GM18505 (cell line): Measurements from ENCODE around the gene VPS26A.

Source experiments
- ATAC-seq: cut with Tn5 transposase; IDR thresholded peaks from one replicate; pipeline ENCODE4 v1.9.1; 2021; ENCODE audit not compliant: unreplicated experiment
- POLR2A ChIP-seq: IDR thresholded peaks from 4 replicates; pipeline ENCODE4 v1.6.1; 2011; ENCODE audit warnings: borderline replicate concordance; ENCODE audit not compliant: insufficient read depth, insufficient read length; ENCODE audit errors: extremely low read depth

VPS26A gene

GRCh38 chr10:69123747-69124562 is at the start of gene VPS26A:
VPS26A (plus strand) TSS chr10:69124178; CDS start chr10:69124278, 100 bp downstream.
- peak; percentile 83 for ATAC-seq
- peak; percentile 76 for TF ChIP-seq POLR2A

- no peak for TF ChIP-seq POLR2A
- no peak for ATAC-seq
Measured at GRCh38 chr10:69074532-69074931, 49.4 kb upstream of the VPS26A start.

- TF ChIP-seq POLR2A, result no peak
- ATAC-seq, result no peak
Measured at GRCh38 chr10:69075431-69075830, 48.5 kb upstream of the VPS26A start.

GRCh38 chr10:69078311-69078710 is 45.7 kb upstream of the VPS26A start:
- no peak for ATAC-seq
- no peak for TF ChIP-seq POLR2A

- no peak for ATAC-seq
- no peak for TF ChIP-seq POLR2A
Measured at GRCh38 chr10:69080226-69080625, 43.8 kb upstream of the VPS26A start.

- no peak for ATAC-seq
- TF ChIP-seq POLR2A, result no peak
Measured at GRCh38 chr10:69086001-69086509, 37.9 kb upstream of the VPS26A start.

GRCh38 chr10:69087590-69088470 is 36.1 kb upstream of the VPS26A start, which contains the start of gene SRGN:
SRGN (plus strand) TSS chr10:69088103; CDS start chr10:69088158, 55 bp downstream.
- TF ChIP-seq POLR2A, result peak; percentile 97
- peak; percentile 51 for ATAC-seq

GRCh38 chr10:69088471-69088769 is 35.6 kb upstream of the VPS26A start:
- no peak for ATAC-seq

GRCh38 chr10:69088801-69089501 is 35.0 kb upstream of the VPS26A start:
- no peak for ATAC-seq
- no peak for TF ChIP-seq POLR2A

More at GRCh38 chr10:69088471-69088769, 35.6 kb upstream of the VPS26A start:
- TF ChIP-seq POLR2A, result no peak

GRCh38 chr10:69089638-69090599 is 34.1 kb upstream of the VPS26A start:
- no peak for ATAC-seq
- peak; percentile 60 for TF ChIP-seq POLR2A

- TF ChIP-seq POLR2A, result no peak
- ATAC-seq, result no peak
Measured at GRCh38 chr10:69090685-69091084, 33.3 kb upstream of the VPS26A start.

GRCh38 chr10:69091143-69091651 is 32.8 kb upstream of the VPS26A start:
- no peak for TF ChIP-seq POLR2A

More at GRCh38 chr10:69091143-69091651, 32.8 kb upstream of the VPS26A start:
- no peak for ATAC-seq
